PC-3 (cell line): ENCODE measurements around the gene ZG16. TPM values are rescaled to one million over a fixed set of nuclear protein-coding genes. Genes with fewer than 3 reads are reported as not detected.

Experiments used
- ATAC-seq: fragments of 200-7000 bp; cut with Tn5 transposase; 2 replicates; pipeline ENCODE4 v1.9.1; 2020; ENCODE audit warnings: mild to moderate bottlenecking, moderate library complexity
- BruUV-seq: library from RNA; stranded (reverse); fragments of 400-500 nt; replicated peaks from 2 replicates; lab custom pipeline; 2021; lab: Mats Ljungman, UMichigan
- CTCF ChIA-PET: fragments of 300-600 bp; sonication (Branson Sonifier 250); formaldehyde crosslinking; loops from one replicate; lab custom pipeline; 2022; ENCODE audit warnings: antibody characterized with exemption; lab: Charles Lee
- POLR2A ChIA-PET: fragments of 300-600 bp; sonication (Branson Sonifier 250); formaldehyde crosslinking; loops from one replicate; lab custom pipeline; 2022; ENCODE audit warnings: antibody characterized with exemption; ENCODE audit not compliant: unreplicated experiment; lab: Charles Lee
- DNase-seq: peaks from one replicate; pipeline ENCODE4 v3.0.0-alpha.2; 2015
- H2AFZ ChIP-seq: fragments of 300-600 bp; sonication (generic); 2 replicates; pipeline ENCODE4 v1.6.0; 2016; ENCODE audit warnings: antibody characterized with exemption, low read length
- H3F3A ChIP-seq: fragments of 300-600 bp; sonication (generic); one replicate; pipeline ENCODE4 v1.6.0; 2017; ENCODE audit warnings: antibody characterized with exemption, low read length, control low read depth, mild to moderate bottlenecking; ENCODE audit not compliant: unreplicated experiment
- H3K27ac ChIP-seq: fragments of 300-600 bp; sonication (generic); 2 replicates; pipeline ENCODE4 v1.5.1; 2016; ENCODE audit warnings: mild to moderate bottlenecking, low read length
- H3K27me3 ChIP-seq: fragments of 300-600 bp; sonication (generic); 2 replicates; pipeline ENCODE4 v1.6.1; 2016; ENCODE audit warnings: low read length, mixed read lengths
- H3K36me3 ChIP-seq: fragments of 300-600 bp; sonication (generic); 2 replicates; pipeline ENCODE4 v1.6.1; 2016; ENCODE audit warnings: low read depth, mixed run types, low read length, mixed read lengths
- H3K4me1 ChIP-seq: fragments of 300-600 bp; sonication (generic); 2 replicates; pipeline ENCODE4 v1.5.1; 2016; ENCODE audit warnings: low read length; ENCODE audit not compliant: insufficient read depth
- H3K4me2 ChIP-seq: fragments of 300-600 bp; sonication (generic); 2 replicates; pipeline ENCODE4 v1.6.0; 2016; ENCODE audit warnings: low read length
- H3K4me3 ChIP-seq: fragments of 300-600 bp; sonication (generic); 2 replicates; pipeline ENCODE4 v1.5.1; 2016; ENCODE audit warnings: mild to moderate bottlenecking, low read length, mixed read lengths
- H3K79me2 ChIP-seq: fragments of 300-600 bp; sonication (generic); 2 replicates; pipeline ENCODE4 v1.6.1; 2017; ENCODE audit warnings: low read length, mixed read lengths
- H3K9ac ChIP-seq: fragments of 300-600 bp; sonication (generic); 2 replicates; pipeline ENCODE4 v1.6.0; 2016; ENCODE audit warnings: mild to moderate bottlenecking, low read length
- H3K9me2 ChIP-seq: fragments of 300-600 bp; sonication (generic); replicated peaks from 2 replicates; pipeline ENCODE4 v1.6.1; 2016; ENCODE audit warnings: mixed run types, low read length, mixed read lengths
- H3K9me3 ChIP-seq: fragments of 300-600 bp; sonication (generic); 2 replicates; pipeline ENCODE4 v1.6.1; 2016; ENCODE audit warnings: low read length, mixed read lengths
- H4K20me1 ChIP-seq: fragments of 300-600 bp; sonication (generic); 2 replicates; pipeline ENCODE4 v1.6.1; 2016; ENCODE audit warnings: low read length, mixed read lengths
- EZH2 ChIP-seq: fragments of 300-600 bp; sonication (generic); IDR thresholded peaks from one replicate; pipeline ENCODE4 v1.6.1; 2017; ENCODE audit warnings: antibody characterized with exemption, mild to moderate bottlenecking, low read length; ENCODE audit not compliant: unreplicated experiment
- EZH2phosphoT487 ChIP-seq: fragments of 300-600 bp; sonication (generic); IDR thresholded peaks from 2 replicates; pipeline ENCODE4 v1.6.1; 2018; ENCODE audit warnings: mild to moderate bottlenecking, antibody characterized with exemption, low read length, borderline replicate concordance
- intact Hi-C: fragments of 100-400 bp; cut with micrococcal nuclease; formaldehyde crosslinking; loops from 2 replicates; pipeline ENCODE4 v1.9.0; 2023
- total RNA-seq: library from RNA; depleted of rRNA; stranded (reverse); fragments of >200 nt; gene quantifications from 2 replicates; pipeline ENCODE4 v1.2.3, GENCODE V29; 2014
- TF ChIP-seq, protein P1 (sequence below): fragments of 300-600 bp; sonication (generic); conservative IDR thresholded peaks from 2 replicates; pipeline ENCODE4 v1.5.1; 2017; ENCODE audit warnings: antibody characterized with exemption, low read depth, mild to moderate bottlenecking, low read length

The ZG16 gene
- total RNA-seq, 1 experiment from 2014 or later: not detected

DNA sequence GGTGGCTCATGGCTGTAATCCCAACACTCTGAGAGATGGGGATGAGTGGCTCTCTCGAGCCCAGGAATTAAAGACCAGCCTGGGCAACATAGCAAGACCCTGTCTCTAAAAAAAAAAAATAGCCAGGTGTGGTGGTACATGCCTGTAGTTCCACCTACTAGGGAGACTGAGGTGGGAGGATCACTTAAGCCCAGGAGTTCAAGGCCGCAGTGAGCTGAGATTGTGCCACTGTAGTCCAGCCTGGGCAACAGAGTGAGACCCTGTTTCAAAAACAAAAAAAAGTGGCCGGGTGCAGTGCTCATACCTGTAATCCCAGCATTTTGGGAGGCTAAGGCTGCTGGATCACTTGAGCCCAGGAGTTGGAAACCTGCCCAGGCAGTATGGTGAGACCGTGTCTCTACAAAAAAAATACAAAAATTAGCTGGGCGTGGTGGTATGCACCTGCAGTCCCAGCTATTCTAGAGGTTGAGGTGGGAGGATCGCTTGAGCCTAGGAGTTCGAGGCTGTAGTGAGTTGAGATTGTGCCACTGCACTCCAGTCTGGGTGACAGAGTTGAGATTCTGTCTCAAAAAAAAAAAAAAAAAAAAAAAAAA is 35.3 kb upstream of the ZG16 start:
- H3K9ac ChIP-seq: no peak overlapping the region
- H3K4me3 ChIP-seq: no peak overlapping the region
- no peaks in the 10 kb centered on the region for H3K4me1 ChIP-seq
- POLR2A ChIA-PET: no interaction called here
- no peak overlapping the region for H3K27ac ChIP-seq
- H3K9me3 ChIP-seq: no peaks in the 10 kb centered on the region
- no TSS peak for BruUV-seq
- no peaks in the 10 kb centered on the region for H3K9me2 ChIP-seq
- no peaks in the 10 kb centered on the region for H3K27me3 ChIP-seq
- DNase-seq (no peak), ATAC-seq (no peak)
- H2AFZ ChIP-seq: no peak overlapping the region
- TF ChIP-seq, protein P1, sequence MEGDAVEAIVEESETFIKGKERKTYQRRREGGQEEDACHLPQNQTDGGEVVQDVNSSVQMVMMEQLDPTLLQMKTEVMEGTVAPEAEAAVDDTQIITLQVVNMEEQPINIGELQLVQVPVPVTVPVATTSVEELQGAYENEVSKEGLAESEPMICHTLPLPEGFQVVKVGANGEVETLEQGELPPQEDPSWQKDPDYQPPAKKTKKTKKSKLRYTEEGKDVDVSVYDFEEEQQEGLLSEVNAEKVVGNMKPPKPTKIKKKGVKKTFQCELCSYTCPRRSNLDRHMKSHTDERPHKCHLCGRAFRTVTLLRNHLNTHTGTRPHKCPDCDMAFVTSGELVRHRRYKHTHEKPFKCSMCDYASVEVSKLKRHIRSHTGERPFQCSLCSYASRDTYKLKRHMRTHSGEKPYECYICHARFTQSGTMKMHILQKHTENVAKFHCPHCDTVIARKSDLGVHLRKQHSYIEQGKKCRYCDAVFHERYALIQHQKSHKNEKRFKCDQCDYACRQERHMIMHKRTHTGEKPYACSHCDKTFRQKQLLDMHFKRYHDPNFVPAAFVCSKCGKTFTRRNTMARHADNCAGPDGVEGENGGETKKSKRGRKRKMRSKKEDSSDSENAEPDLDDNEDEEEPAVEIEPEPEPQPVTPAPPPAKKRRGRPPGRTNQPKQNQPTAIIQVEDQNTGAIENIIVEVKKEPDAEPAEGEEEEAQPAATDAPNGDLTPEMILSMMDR: no peak
- TF ChIP-seq EZH2 (no peak), EZH2phosphoT487 (no peak)
- intact Hi-C loops: no loop called here
- H4K20me1 ChIP-seq: no peaks in the 10 kb centered on the region
- H3K36me3 ChIP-seq: no peaks in the 10 kb centered on the region
- no peaks in the 10 kb centered on the region for H3F3A ChIP-seq
- CTCF ChIA-PET: no interaction called here
- no peak overlapping the region for H3K4me2 ChIP-seq
- no peaks in the 10 kb centered on the region for H3K79me2 ChIP-seq

DNA sequence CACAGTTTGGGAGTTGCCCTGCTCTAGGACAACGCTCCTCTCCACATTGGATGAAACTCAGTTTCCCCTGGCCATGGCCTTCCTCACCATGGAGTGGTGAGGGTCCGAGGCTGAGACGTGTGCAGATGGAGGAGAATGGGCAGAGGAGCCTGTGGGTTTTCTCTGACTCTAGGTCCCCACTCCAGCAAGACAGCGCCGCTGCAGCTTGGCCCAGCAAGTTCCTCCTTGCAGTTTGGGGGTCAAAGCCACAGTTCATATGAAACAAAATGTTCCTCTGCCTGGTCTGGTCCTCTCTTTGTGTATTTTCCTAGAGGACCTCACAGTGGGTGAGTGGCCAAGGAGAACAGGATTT is 34.6 kb upstream of the ZG16 start:
- Histone ChIP-seq H3K9me3 (no peaks in the 10 kb centered on the region), H3K4me2 (no peak overlapping the region), H3K79me2 (no peaks in the 10 kb centered on the region), H3K27ac (no peak overlapping the region), H3K4me1 (no peaks in the 10 kb centered on the region), H4K20me1 (no peaks in the 10 kb centered on the region), H3K9ac (no peak overlapping the region), H3K36me3 (no peaks in the 10 kb centered on the region), H2AFZ (no peak overlapping the region), H3K27me3 (no peaks in the 10 kb centered on the region), H3K9me2 (no peaks in the 10 kb centered on the region), H3F3A (no peaks in the 10 kb centered on the region), H3K4me3 (no peak overlapping the region)
- ChIA-PET CTCF (no interaction called here), POLR2A (no interaction called here)
- intact Hi-C loops: no loop called here
- BruUV-seq: no TSS peak
- ATAC-seq: no peak
- TF ChIP-seq EZH2 (no peak), EZH2phosphoT487 (no peak)
- TF ChIP-seq, protein P1: no peak
- DNase-seq: no peak

DNA sequence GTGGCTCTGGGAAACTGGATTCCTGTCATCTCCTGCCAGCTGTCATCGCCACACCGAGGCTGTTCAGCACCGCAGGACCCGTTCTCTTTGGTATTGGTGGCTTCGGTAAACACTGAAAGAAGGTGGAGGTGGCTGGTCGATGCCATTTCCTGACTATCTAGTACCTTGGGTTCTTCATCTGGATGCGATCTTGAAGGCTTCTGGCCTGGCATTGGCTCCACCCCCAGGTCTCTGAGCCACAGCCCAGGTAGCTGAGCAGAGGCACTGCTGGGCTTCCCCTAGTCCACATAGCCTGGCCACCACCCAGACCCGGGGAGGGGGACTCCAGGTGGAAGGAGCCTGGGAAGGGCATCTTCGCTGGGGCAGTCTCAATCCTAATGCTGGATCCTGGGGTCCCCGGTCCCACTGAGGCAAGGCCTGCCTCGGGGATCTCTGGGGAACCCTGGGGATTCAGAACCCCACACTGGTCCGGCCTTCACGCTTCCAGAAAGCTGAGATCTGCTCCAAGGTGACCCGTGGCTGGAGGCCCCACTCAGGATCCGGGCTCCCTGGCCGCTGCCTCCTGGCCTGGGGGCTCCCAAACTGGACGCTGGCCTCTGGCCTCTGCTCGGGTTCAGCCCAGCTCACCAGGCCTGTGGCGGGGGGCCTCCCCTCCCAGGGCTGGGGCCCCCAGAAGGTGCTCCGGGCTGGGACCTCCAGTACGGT is 34.1 kb upstream of the ZG16 start:
- intact Hi-C loops: no loop called here
- no TSS peak for BruUV-seq
- Histone ChIP-seq H3K36me3 (no peaks in the 10 kb centered on the region), H3K4me2 (no peak overlapping the region), H3K9me2 (no peaks in the 10 kb centered on the region), H3K27me3 (no peaks in the 10 kb centered on the region), H3K4me1 (no peaks in the 10 kb centered on the region), H3F3A (no peaks in the 10 kb centered on the region), H3K9ac (no peak overlapping the region), H3K79me2 (no peaks in the 10 kb centered on the region), H3K9me3 (no peaks in the 10 kb centered on the region), H2AFZ (no peak overlapping the region), H3K27ac (no peak overlapping the region), H3K4me3 (no peak overlapping the region), H4K20me1 (no peaks in the 10 kb centered on the region)
- DNase-seq (no peak), ATAC-seq (no peak)
- ChIA-PET POLR2A (no interaction called here), CTCF (no interaction called here)
- TF ChIP-seq EZH2: no peak
- TF ChIP-seq, protein P1: no peak
- TF ChIP-seq EZH2phosphoT487: no peak
